ENCODE data around the gene THSD4.

Gene THSD4

GRCh38 chr15:71678191-71678590 lies 562.9 kb downstream of the THSD4 start:
- DNase-seq (ENCODE audit: low spot score) = no peak
- no peak for TF ChIP-seq CTCF (IDR thresholded peaks at IDR 0.05; ENCODE audit: extremely low read depth, missing control alignments)

- TF ChIP-seq CTCF (IDR thresholded peaks at IDR 0.05; ENCODE audit: extremely low read depth, missing control alignments) = no peak
- DNase-seq (ENCODE audit: low spot score) = no peak
Observed at GRCh38 chr15:71678605-71679004, 563.3 kb downstream of the THSD4 start.

- no peak for DNase-seq (ENCODE audit: low spot score)
- no peak for TF ChIP-seq CTCF (IDR thresholded peaks at IDR 0.05; ENCODE audit: extremely low read depth, missing control alignments)
Observed at GRCh38 chr15:71679223-71679792, 564.0 kb downstream of the THSD4 start.

- TF ChIP-seq CTCF (IDR thresholded peaks at IDR 0.05; ENCODE audit: extremely low read depth, missing control alignments) = no peak
- no peak for DNase-seq (ENCODE audit: low spot score)
Observed at GRCh38 chr15:71679793-71680353, 564.6 kb downstream of the THSD4 start.

GRCh38 chr15:71682001-71682400 lies 566.7 kb downstream of the THSD4 start:
- TF ChIP-seq CTCF (IDR thresholded peaks at IDR 0.05; ENCODE audit: extremely low read depth, missing control alignments) = no peak

GRCh38 chr15:71683411-71684274 lies 568.4 kb downstream of the THSD4 start:
- no peak for TF ChIP-seq CTCF (IDR thresholded peaks at IDR 0.05; ENCODE audit: extremely low read depth, missing control alignments)
- no peak for DNase-seq (ENCODE audit: low spot score)

More at GRCh38 chr15:71682001-71682400, 566.7 kb downstream of the THSD4 start:
- no peak for DNase-seq (ENCODE audit: low spot score)

GRCh38 chr15:71685420-71685993 lies 570.2 kb downstream of the THSD4 start:
- no peak for DNase-seq (ENCODE audit: low spot score)

More at GRCh38 chr15:71685420-71685993, 570.2 kb downstream of the THSD4 start:
- TF ChIP-seq CTCF (IDR thresholded peaks at IDR 0.05; ENCODE audit: extremely low read depth, missing control alignments) = no peak

Measured in GM20000 (cell line).